ENCODE results near the gene EXOC6. TPM values are rescaled to one million over a fixed set of nuclear protein-coding genes. Genes with fewer than 3 reads are reported as not detected.
"Not testable (repeated sequence)": the region's sequence is repeated elsewhere in the genome, so short reads cannot be mapped to it uniquely, and the experiment has no call there.

EXOC6 gene
- total RNA-seq, 1 experiment from 2014 or later = 10.7 TPM

DNA sequence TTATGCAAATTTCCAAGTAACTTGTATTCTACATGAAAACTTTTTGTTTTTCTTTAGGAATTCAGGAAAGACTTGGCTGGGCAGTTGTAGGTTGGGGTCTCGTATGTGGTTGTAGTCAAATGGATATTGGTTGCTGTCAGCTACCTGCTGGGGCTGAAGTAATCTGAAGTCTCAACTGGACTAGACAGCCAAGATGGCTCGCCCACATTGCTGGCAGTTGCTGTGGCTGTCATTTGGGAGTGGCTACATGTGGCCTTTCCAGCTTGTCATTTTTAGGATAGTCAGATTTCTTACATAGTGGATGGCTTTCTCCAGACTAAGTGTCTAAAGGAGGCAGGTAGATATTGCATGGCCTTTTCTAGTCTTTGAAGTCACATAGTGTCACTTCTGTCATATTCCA is 32.6 kb downstream of the EXOC6 start:
- no peak for DNase-seq (ENCODE audit: low spot score)

DNA sequence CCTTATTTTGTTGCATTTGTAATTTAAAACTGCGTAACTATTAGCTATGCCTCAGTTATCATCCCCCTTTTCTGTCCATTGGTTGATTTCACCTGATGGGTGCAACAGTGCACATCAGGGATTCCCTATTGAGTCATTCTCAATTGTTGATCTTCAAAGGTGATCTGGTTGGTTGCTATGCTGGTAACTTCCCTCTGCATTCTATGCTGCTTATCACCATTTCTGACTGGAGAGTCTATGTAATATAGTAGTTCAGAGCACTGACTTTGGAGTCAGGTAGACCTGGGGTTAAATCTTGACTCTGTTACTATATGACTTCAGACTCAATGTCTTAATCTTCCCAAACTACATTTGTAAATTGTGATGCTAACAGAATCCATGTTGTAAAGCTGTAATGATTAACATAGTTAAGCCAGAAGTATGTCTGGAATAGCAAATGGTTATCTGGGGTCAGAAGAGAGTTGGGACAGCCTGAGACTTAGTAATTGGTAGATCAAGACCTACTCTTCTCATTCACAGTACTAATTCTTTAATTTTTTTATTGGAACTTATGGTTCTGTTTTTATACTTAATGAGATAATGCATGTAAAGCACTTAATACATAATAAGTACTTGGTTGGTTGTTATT is 38.1 kb downstream of the EXOC6 start:
- DNase-seq (ENCODE audit: low spot score) = no peak

GRCh38 chr10:92890471-92890870 is 42.2 kb downstream of the EXOC6 start:
- DNase-seq (ENCODE audit: low spot score) = no peak

- DNase-seq (ENCODE audit: low spot score) = peak; percentile 96
These were observed 43.8 kb downstream of the EXOC6 start for GRCh38 chr10:92891885-92892690.

GRCh38 chr10:92892691-92893054 is 44.4 kb downstream of the EXOC6 start:
- no peak for DNase-seq (ENCODE audit: low spot score)

- DNase-seq (ENCODE audit: low spot score) = peak; percentile 24
These were observed 45.8 kb downstream of the EXOC6 start for GRCh38 chr10:92894081-92894655.

DNA sequence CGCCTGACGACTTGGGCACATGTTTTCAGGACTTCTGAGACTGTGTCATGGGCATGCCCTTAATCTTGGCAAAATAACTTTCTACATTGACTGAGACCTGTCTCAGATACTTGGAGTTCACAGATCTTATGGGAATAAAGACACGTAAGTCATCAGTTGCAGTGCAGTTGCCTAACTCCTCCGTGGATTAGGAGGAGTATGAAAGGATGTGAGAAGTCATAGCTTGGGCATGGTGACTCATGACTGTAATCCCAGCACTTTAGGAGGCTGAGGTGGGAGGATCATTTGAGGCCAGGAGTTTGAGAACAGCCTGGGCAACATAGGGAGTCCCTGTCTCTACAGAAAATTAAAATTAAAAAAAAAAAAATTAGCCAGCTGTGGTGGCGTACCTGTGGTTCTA is 49.6 kb downstream of the EXOC6 start:
- DNase-seq (ENCODE audit: low spot score) = no peak

DNA sequence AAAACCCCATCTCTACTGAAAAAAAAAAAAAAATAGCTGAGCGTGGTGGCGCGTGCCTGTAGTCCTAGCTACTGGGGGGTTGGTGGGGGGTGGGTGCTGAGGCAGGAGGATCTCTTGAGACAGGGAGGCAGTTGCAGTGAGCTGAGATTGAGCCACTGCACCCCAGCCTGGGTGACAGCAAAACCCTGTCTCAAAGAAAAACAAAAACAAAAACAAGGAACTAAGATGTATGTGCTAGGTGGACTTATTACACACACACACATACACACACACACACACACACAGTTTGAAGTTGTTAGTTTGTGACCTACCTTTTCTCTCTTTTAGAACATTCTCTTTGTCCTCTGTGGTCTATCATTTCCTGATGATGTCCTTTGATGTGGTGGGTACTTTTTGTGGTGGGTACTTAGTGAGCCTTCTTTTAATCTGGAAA is 53.5 kb downstream of the EXOC6 start:
- no peak for DNase-seq (ENCODE audit: low spot score)

DNA sequence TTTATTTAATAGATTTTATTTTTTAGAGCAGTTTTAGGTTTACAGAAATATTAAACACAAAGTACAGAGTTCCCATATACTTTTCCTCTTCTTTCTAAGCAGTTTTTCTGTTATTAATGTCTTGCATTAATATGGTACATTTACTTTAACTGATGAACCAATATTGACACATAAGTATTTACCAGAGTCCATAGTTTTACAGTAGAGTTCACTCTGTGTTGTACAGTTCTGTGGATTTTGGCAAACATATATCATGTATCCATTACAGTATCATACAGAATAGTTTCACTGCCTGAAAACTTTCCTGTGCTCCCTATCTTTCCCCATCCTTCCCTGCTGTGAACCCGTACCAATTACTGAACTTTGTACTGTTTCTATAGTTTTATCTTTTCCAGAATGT is 55.3 kb downstream of the EXOC6 start:
- DNase-seq (ENCODE audit: low spot score) = no peak

DNA sequence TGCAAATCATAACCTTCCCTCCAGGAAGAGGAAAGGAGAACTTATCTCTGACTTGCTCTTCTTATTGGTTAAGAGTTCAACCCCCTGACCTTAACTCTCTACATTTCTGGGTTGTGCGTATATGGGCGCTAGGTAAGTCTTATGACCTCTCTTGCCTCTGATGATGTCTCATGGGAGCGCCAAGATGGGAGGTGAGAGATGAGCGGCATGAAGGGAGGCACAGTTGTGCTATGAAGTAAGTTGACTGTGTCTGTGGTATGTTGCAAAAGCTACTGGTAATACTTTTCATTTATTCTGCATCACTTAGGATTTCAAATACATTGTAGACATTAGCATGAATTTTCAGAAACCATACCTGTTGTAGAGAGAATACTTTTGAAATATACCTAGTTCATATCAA is 59.0 kb downstream of the EXOC6 start:
- DNase-seq (ENCODE audit: low spot score) = no peak

DNA sequence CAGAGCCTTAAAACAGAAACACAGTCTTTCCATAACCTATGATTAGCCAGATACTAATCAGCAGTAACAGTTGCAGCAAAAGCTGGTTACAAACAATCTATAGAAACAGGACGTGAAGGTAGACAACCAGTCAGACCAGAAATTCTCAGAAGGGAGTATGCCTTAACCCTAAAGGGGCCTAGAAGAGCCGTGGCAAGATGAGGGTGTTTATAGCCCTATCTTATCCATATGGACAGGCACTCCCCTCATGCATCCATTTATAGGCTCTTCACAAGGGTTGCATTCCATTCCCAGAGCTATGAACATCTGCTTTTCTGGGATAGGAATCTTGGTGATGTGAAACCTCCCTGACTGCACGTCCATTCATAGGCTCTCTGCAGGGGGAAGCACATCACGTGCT is 64.3 kb downstream of the EXOC6 start:
- not testable (repeated sequence) for DNase-seq (ENCODE audit: low spot score)

DNA sequence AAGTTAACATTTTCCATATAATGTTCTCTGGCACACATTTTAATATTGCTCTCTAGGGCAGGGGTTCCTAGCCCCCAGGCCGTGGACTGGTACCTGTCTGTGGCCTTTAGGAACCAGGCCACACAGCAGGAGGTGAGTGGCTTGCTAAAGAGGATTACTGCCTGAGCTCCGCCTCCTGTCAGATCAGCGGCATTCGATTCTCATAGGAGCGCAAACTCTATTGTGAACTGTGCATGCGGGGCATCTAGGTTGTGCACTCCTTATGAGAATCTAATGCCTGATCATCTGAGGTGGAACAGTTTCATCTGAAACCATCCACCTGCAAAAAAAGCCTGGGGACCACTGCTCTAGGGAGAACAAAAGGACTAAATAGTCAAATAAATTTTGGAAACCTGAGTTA is 65.7 kb downstream of the EXOC6 start:
- DNase-seq (ENCODE audit: low spot score) = no peak

DNA sequence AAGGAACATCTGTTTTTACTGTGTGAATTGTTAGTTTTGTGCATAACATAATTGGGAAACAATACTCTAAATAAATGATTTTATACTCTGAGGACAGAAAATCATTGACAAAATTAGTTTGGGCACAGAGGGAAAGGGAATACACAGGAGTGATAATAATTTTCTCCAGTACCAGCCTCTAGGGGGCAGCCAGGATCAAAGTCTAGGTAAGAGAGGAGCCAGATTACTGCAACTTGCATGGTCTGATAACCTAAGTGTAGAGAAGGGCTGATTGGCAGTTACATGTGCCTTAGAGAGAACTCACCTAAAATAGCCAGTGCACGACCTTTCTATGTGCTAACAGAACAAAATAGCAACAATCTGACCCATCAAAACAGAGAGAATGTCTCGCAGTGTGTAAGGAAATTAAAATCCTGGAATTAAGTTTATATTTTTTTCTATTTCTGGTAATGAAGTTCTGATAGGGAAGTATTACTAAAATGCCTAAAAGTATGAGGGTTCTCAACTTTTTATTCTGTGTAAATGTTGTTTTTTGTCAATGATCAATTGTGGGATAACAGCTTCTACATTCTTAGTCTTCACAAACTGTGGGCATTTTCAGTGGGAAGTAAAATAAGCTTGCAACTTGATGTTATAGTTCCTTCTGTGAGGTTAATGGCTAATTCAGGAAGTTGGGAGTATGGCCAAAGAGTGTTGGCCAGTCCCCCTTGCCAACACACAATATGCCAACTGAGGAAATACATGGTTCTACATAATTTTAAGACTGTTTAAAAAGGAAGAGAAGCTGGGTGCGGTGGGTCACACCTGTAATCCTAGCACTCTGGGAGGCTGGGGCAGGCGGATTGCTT is 66.4 kb downstream of the EXOC6 start:
- DNase-seq (ENCODE audit: low spot score) = peak; percentile 80

GRCh38 chr10:92915892-92916291 is 67.6 kb downstream of the EXOC6 start:
- DNase-seq (ENCODE audit: low spot score) = no peak

DNA sequence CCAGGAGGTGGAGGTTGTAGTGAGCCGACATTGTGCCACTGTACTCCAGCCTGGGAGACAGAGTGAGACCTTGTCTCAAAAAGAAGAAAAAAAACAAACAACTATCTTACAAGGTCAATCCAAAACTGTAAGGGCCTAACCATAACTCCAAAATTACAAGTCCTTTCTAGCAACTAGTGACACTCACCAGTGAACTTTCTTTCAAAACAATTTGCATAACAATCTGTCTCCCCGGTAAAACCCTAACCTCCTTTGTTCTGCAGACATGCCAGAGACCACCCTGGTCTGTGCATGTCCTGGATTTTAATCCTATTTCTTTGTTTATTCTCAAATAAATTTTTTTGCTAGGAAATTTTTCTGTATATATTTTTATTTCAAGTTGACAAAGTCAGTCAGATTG is 68.1 kb downstream of the EXOC6 start:
- no peak for DNase-seq (ENCODE audit: low spot score)

- DNase-seq (ENCODE audit: low spot score) = no peak
These were observed 70.3 kb downstream of the EXOC6 start for GRCh38 chr10:92918603-92919002.

DNA sequence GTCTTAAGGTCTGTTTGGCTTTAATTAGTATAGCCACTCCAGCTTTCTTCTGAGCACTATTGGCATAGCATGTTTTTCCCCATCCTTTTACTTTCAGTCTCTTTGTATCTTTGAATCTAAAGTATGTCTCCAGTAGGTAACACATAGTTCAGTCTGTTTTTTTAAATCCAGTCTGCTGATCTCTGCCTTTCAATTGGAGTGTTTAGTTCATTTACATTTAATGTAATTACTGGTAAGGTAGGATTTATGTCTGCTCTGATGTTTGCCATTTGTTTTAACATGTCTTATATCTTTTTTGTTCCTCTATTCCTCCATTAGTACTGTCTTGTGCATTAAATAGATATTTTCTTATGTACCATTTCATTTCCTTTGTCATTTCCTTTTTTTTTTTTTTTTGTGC is 72.5 kb downstream of the EXOC6 start:
- DNase-seq (ENCODE audit: low spot score) = no peak

DNA sequence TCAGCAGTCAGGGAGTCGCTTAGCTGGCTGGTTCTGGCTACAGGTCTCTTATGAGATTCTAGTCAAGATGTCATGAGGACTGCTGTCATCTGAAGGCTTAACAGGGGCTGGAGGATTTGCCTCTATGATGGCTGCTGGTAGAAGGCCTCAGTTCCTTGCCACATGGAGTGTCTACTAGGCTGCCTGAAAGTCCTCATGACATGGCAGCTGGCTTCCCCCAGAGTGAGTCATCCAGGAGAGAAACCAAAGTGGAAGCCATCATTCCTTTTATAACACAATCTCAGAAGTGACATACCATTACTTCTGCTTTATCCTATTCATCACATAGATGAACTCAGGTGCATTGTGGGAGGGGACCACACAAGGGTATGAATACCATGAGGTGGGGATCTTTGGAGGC is 75.1 kb downstream of the EXOC6 start:
- DNase-seq (ENCODE audit: low spot score) = no peak

GRCh38 chr10:92929896-92930295 is 81.6 kb downstream of the EXOC6 start:
- no peak for DNase-seq (ENCODE audit: low spot score)

DNA sequence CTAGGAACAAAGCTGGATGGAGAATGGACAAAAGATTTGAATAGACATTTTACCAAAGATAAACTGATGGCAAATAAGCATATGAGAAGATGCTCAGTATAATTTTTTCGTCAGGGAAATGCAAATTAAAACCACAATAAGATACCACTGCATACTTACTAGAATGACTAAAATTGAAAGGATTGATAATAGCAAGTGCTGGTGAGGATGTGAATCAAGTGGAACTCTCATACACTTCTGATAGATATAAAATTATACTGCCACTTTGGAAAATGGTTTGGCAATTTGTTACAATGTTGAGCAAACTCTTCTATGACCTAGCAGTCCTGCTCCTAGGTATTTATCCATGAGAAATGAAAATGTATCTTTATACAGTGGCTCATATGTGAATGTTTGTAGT is 83.3 kb downstream of the EXOC6 start:
- DNase-seq (ENCODE audit: low spot score) = no peak

DNA sequence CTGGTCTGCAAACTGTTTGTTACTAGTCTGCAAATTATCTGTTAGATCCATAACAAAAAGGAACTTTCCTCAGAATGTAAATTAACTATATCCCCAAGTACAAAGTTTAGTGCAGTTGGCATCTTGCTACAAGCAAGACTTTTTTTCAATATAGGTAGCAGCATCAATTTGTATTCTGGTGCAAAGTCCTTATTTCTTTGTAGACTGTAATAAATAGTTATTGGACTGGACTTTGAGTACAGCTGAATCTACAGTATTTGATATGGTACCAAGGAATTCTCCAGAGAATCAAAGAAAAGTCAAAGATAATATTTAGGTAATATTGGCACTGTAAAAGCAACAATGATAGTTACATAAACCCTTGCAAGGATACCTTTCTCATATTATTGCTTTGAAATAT is 89.6 kb downstream of the EXOC6 start:
- DNase-seq (ENCODE audit: low spot score) = no peak

- DNase-seq (ENCODE audit: low spot score) = no peak
These were observed 90.5 kb downstream of the EXOC6 start for GRCh38 chr10:92938841-92939240.
